ENCODE data around the gene DSG2. TPM values are rescaled to one million over a fixed set of nuclear protein-coding genes. Genes with fewer than 3 reads are reported as not detected.
A peak's percentile ranks its signal among the peaks of the same experiment; 100 is the strongest.

DSG2 gene
- total RNA-seq, 4 donors from 2014 or later: 13.9 to 35.4 (median 24.1) TPM

DNA sequence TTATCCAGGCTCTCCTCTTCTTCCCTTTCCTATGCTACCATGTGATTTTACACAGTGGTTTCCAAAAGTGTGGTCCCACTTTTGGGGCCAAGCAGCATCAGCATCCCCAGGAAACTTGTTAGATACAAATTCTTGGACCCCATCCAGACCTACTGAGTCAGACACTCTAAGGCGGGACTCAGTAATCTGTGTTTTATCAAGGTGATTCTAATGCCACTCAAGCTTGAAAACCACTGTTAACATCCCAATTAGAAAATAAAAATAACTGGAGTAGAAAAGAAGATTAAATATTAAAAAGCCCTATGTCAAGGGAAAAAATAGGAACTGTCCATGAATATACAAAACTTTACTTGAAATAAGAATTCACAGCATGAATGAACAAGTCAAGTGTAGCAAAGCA is 10.8 kb downstream of the DSG2 start:
- WGBS: 36% methylated on average over 1 of the region's 1 CpG
- peak overlapping the region; percentile 28 for H3K27ac ChIP-seq

DNA sequence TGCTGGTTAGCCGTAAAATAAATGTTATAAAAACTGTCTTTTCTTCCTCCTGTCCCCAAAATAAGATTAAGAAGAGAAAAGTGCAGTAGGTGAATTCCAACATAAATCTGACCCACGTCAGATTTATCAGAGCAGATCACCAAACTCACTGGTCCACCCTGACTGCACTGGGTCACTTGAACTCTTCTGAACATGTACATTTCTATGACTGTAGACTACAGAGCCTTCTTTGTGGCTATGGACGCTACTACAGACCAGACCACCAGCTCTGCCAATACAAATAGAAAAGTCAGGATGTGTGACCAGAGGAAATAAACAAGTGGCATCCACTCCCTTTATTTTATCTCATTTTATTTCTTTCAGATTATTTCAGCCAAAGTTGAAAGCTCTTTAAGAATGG is 11.6 kb downstream of the DSG2 start:
- WGBS: 66% methylated on average over 3 of the region's 3 CpGs
- peaks cover 46% of the 10 kb centered on the region for H3K4me1 ChIP-seq

More for the DNA sequence above, 10.8 kb downstream of the DSG2 start:
- TF ChIP-seq POLR2AphosphoS5 (IDR thresholded peaks at IDR 0.05): no peak
- no peak for TF ChIP-seq POLR2A (IDR thresholded peaks at IDR 0.05)
- TF ChIP-seq, protein P1, sequence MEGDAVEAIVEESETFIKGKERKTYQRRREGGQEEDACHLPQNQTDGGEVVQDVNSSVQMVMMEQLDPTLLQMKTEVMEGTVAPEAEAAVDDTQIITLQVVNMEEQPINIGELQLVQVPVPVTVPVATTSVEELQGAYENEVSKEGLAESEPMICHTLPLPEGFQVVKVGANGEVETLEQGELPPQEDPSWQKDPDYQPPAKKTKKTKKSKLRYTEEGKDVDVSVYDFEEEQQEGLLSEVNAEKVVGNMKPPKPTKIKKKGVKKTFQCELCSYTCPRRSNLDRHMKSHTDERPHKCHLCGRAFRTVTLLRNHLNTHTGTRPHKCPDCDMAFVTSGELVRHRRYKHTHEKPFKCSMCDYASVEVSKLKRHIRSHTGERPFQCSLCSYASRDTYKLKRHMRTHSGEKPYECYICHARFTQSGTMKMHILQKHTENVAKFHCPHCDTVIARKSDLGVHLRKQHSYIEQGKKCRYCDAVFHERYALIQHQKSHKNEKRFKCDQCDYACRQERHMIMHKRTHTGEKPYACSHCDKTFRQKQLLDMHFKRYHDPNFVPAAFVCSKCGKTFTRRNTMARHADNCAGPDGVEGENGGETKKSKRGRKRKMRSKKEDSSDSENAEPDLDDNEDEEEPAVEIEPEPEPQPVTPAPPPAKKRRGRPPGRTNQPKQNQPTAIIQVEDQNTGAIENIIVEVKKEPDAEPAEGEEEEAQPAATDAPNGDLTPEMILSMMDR (IDR thresholded peaks at IDR 0.05): no peak
- TF ChIP-seq EP300 (IDR thresholded peaks at IDR 0.05): no peak
- no peaks in the 10 kb centered on the region for H3K27me3 ChIP-seq
- H3K36me3 ChIP-seq: no peaks in the 10 kb centered on the region
- peaks cover 46% of the 10 kb centered on the region for H3K4me1 ChIP-seq
- DNase-seq (ENCODE audit: low spot score in 2 of 2): no peak
- no peak overlapping the region for H3K4me3 ChIP-seq
- no peaks in the 10 kb centered on the region for H3K9me3 ChIP-seq

GRCh38 chr18:31510319-31510718 is 12.3 kb downstream of the DSG2 start:
- no peak for DNase-seq (ENCODE audit: low spot score in 2 of 2)
- Histone ChIP-seq H3K4me3 (no peak overlapping the region), H3K4me1 (peaks cover 46% of the 10 kb centered on the region), H3K9me3 (no peaks in the 10 kb centered on the region), H3K36me3 (no peaks in the 10 kb centered on the region), H3K27me3 (no peaks in the 10 kb centered on the region), H3K27ac (peak overlapping the region; percentile 85)
- TF ChIP-seq POLR2A (IDR thresholded peaks at IDR 0.05): no peak
- no peak for TF ChIP-seq EP300 (IDR thresholded peaks at IDR 0.05)
- TF ChIP-seq, protein P1 (IDR thresholded peaks at IDR 0.05): no peak
- TF ChIP-seq POLR2AphosphoS5 (IDR thresholded peaks at IDR 0.05): no peak

More for the DNA sequence above, 11.6 kb downstream of the DSG2 start:
- no peak overlapping the region for H3K4me3 ChIP-seq
- no peak for DNase-seq (ENCODE audit: low spot score in 2 of 2)
- H3K9me3 ChIP-seq: no peaks in the 10 kb centered on the region
- H3K27ac ChIP-seq: peak overlapping the region; percentile 85
- no peaks in the 10 kb centered on the region for H3K36me3 ChIP-seq
- H3K27me3 ChIP-seq: no peaks in the 10 kb centered on the region
- TF ChIP-seq POLR2AphosphoS5 (IDR thresholded peaks at IDR 0.05): no peak

DNA sequence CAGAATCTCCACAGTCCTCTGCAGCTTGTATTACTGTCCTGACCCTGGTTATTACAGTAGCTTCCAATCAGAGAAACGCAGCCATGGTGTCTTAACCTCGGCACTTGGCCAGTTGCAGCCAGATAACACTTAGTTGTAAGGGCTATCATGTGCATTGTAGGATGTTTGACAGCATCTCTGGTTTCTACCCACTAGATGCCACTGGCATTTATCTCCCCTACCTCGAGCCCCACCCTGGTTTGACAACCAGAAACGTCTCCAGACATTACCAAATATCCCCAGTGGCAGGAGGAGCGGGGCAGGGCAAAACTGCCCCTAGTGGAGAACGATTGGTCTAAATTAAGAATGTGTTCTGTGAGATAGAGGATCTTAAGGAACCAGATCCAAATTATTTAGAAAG is 13.1 kb downstream of the DSG2 start:
- no peak for TF ChIP-seq POLR2A (IDR thresholded peaks at IDR 0.05)
- no peak for TF ChIP-seq POLR2AphosphoS5 (IDR thresholded peaks at IDR 0.05)
- TF ChIP-seq EP300 (IDR thresholded peaks at IDR 0.05): no peak
- TF ChIP-seq, protein P1 (IDR thresholded peaks at IDR 0.05): no peak
- Histone ChIP-seq H3K36me3 (no peaks in the 10 kb centered on the region), H3K4me3 (no peak overlapping the region), H3K27ac (peak overlapping the region; percentile 85), H3K27me3 (no peaks in the 10 kb centered on the region), H3K9me3 (no peaks in the 10 kb centered on the region), H3K4me1 (peaks cover 46% of the 10 kb centered on the region)
- WGBS: 36% methylated on average over 6 of the region's 6 CpGs
- DNase-seq (ENCODE audit: low spot score in 2 of 2): no peak

DNA sequence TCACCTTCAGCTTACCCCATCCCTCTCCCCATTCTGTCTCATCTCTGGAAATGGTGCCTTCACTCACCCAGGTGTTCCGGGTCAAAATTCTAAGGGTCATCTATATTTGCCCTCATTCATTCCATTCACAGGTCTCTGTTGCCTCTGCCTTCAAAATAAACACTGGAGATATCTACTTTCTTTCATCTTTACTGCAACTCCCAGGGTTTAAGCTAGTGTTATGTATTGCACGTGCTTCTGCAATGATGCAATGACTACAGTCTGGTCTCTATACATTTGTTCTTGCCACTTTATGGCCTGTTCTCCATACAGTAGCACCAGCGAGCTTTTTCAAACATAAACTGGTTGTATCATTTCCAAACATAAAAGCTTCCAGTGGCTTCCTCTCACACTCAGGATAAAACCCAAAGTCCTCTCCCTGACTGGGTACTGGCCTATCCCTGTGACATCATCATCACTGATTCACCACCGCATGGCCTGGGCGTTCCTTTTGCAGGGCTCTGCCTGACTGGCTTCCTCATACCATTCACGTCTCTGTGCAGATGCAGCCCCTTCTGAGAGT is 14.3 kb downstream of the DSG2 start:
- Histone ChIP-seq H3K4me1 (peaks cover 46% of the 10 kb centered on the region), H3K27me3 (no peaks in the 10 kb centered on the region), H3K4me3 (no peak overlapping the region), H3K27ac (peak overlapping the region; percentile 85), H3K9me3 (no peaks in the 10 kb centered on the region), H3K36me3 (no peaks in the 10 kb centered on the region)
- no peak for DNase-seq (ENCODE audit: low spot score in 2 of 2)
- WGBS: 35% methylated on average over 6 of the region's 6 CpGs
- TF ChIP-seq, protein P1 (IDR thresholded peaks at IDR 0.05): no peak
- TF ChIP-seq POLR2A (IDR thresholded peaks at IDR 0.05) (no peak), POLR2AphosphoS5 (IDR thresholded peaks at IDR 0.05) (no peak), EP300 (IDR thresholded peaks at IDR 0.05) (no peak)

Data from suprapubic skin (tissue), 4 donors.